HCT116 (cell line): ENCODE data around the gene PASD1. TPM values are rescaled to one million over a fixed set of nuclear protein-coding genes. Genes with fewer than 3 reads are reported as not detected.

Experiments used
- ATAC-seq: fragments of 200-7000 bp; cut with Tn5 transposase; 2 replicates; pipeline ENCODE4 v1.9.1; 2020; ENCODE audit warnings: mild to moderate bottlenecking, moderate library complexity
- BruUV-seq: library from RNA; stranded (reverse); fragments of 400-500 nt; replicated peaks from 2 replicates; lab custom pipeline; 2021; lab: Mats Ljungman, UMichigan
- CTCF ChIA-PET: fragments of 300-600 bp; sonication (Branson Sonifier 250); formaldehyde crosslinking; loops from one replicate; lab custom pipeline; 2021; ENCODE audit warnings: antibody characterized with exemption; lab: Charles Lee
- POLR2A ChIA-PET: fragments of 300-600, 350-600 bp; sonication (Branson Sonifier 250); formaldehyde crosslinking; loops from one replicate; lab custom pipeline; 2021; ENCODE audit warnings: antibody characterized with exemption; lab: Charles Lee
- RAD21 ChIA-PET, 2 experiments: fragments of 300-600 bp; sonication (Branson Sonifier 250); formaldehyde crosslinking; loops; one replicate each; lab custom pipeline; 2023; ENCODE audit warnings: low total read pairs in 2 of 2; ENCODE audit not compliant: uncharacterized antibody in 2 of 2, unreplicated experiment in 2 of 2, low non-redundant PET in 1 of 2; lab: Charles Lee
- DNase-seq: peaks from one replicate; pipeline ENCODE4 v3.0.0-alpha.2; 2010; ENCODE audit warnings: low read depth, low spot score
- H2AFZ ChIP-seq: fragments of 200-600 bp; shearing (Covaris generic), sonication (generic); 2 replicates; pipeline ENCODE4 v1.6.1; 2017; ENCODE audit warnings: low read depth, mixed run types, mixed read lengths, antibody characterized with exemption, low read length; ENCODE audit not compliant: poor library complexity, severe bottlenecking
- H3K27ac ChIP-seq: 2 replicates; pipeline ENCODE4 v1.5.1; 2012; ENCODE audit warnings: low read depth, low read length
- H3K27me3 ChIP-seq: fragments of 200-600 bp; sonication (generic); 2 replicates; pipeline ENCODE4 v1.6.1; 2016; ENCODE audit warnings: mixed run types, low read length, mixed read lengths; ENCODE audit not compliant: insufficient read depth
- H3K36me3 ChIP-seq, 2 experiments: fragments of 200-500 bp in 1 of 2; fragments of 200-600 bp in 1 of 2; sonication (Bioruptor generic) in 1 of 2; sonication (generic) in 1 of 2; 2 replicates each; pipeline versions ENCODE4 v1.5.1 to v1.6.1; 2014 to 2016; ENCODE audit warnings: low read length in 2 of 2, inconsistent platforms in 1 of 2, mixed read lengths in 1 of 2, mixed run types in 1 of 2; ENCODE audit not compliant: insufficient read depth in 2 of 2, control insufficient read depth in 1 of 2
- H3K4me1 ChIP-seq, 2 experiments: fragments of 200-600 bp in 1 of 2; sonication (generic) in 1 of 2; 2 replicates each; pipeline versions ENCODE4 v1.5.1 to v1.6.1; 2012 to 2017; ENCODE audit warnings: low read length in 2 of 2, inconsistent platforms in 1 of 2, mild to moderate bottlenecking in 1 of 2, mixed read lengths in 1 of 2, mixed run types in 1 of 2, moderate library complexity in 1 of 2; ENCODE audit not compliant: insufficient read depth in 2 of 2, control insufficient read depth in 1 of 2
- H3K4me2 ChIP-seq: fragments of 200-600 bp; sonication (generic); 2 replicates; pipeline ENCODE4 v1.6.1; 2017; ENCODE audit warnings: mixed run types, low read length, mixed read lengths
- H3K4me3 ChIP-seq, 2 experiments: fragments of 200-600 bp in 1 of 2; sonication (generic) in 1 of 2; replicated peaks in 1 of 2; 2 replicates each; pipeline ENCODE4 v1.5.1; 2011 to 2016; ENCODE audit warnings: low read length in 2 of 2, control low read depth in 1 of 2, low read depth in 1 of 2, mild to moderate bottlenecking in 1 of 2, mixed read lengths in 1 of 2, mixed run types in 1 of 2
- H3K79me2 ChIP-seq: fragments of 200-600 bp; sonication (generic); 2 replicates; pipeline ENCODE4 v1.6.1; 2017; ENCODE audit warnings: mild to moderate bottlenecking, mixed run types, low read length, moderate library complexity, mixed read lengths; ENCODE audit not compliant: insufficient read depth
- H3K9ac ChIP-seq: fragments of 200-600 bp; sonication (generic); 2 replicates; pipeline ENCODE4 v1.6.1; 2016; ENCODE audit warnings: low read length, mixed read lengths
- H3K9me2 ChIP-seq: fragments of 200-600 bp; sonication (generic), shearing (Covaris generic); 2 replicates; pipeline ENCODE4 v1.6.1; 2017; ENCODE audit warnings: mixed run types, mild to moderate bottlenecking, moderate library complexity; ENCODE audit not compliant: insufficient read depth
- H3K9me3 ChIP-seq, 2 experiments: fragments of 200-500 bp in 1 of 2; fragments of 200-600 bp in 1 of 2; sonication (Bioruptor generic) in 1 of 2; sonication (generic) in 1 of 2; 2 replicates each; pipeline ENCODE4 v1.6.1; 2014 to 2017; ENCODE audit warnings: low read length in 2 of 2, mixed read lengths in 2 of 2, inconsistent platforms in 1 of 2, low read depth in 1 of 2, mild to moderate bottlenecking in 1 of 2, mixed run types in 1 of 2, moderate library complexity in 1 of 2; ENCODE audit not compliant: control insufficient read depth in 1 of 2, insufficient read depth in 1 of 2
- H4K20me1 ChIP-seq: fragments of 200-600 bp; sonication (generic), shearing (Covaris generic); 2 replicates; pipeline ENCODE4 v1.6.1; 2017; ENCODE audit warnings: mixed run types, mild to moderate bottlenecking, moderate library complexity; ENCODE audit not compliant: insufficient read depth
- ATF3 ChIP-seq: IDR thresholded peaks from 2 replicates; pipeline ENCODE4 v1.6.1; 2012
- CTCF ChIP-seq, 3 experiments: fragments of 200-600 bp in 1 of 3; sonication (generic) in 1 of 3; IDR thresholded peaks in 2 of 3; conservative IDR thresholded peaks in 1 of 3; 2 replicates each; pipeline ENCODE4 v1.5.1; 2012 to 2017; ENCODE audit warnings: low read depth in 2 of 3, low read length in 2 of 3, antibody characterized with exemption in 1 of 3, borderline replicate concordance in 1 of 3, control low read depth in 1 of 3, mild to moderate bottlenecking in 1 of 3, mixed read lengths in 1 of 3, mixed run types in 1 of 3, moderate library complexity in 1 of 3; ENCODE audit not compliant: insufficient read depth in 1 of 3
- EGR1 ChIP-seq: IDR thresholded peaks from 2 replicates; pipeline ENCODE4 v1.6.1; 2012; ENCODE audit warnings: low read depth
- ELF1 ChIP-seq: IDR thresholded peaks from 2 replicates; pipeline ENCODE4 v1.6.1; 2012; ENCODE audit warnings: low read depth, borderline replicate concordance
- EZH2phosphoT487 ChIP-seq: fragments of 200-600 bp; IDR thresholded peaks from 2 replicates; pipeline ENCODE4 v1.6.1; 2018; ENCODE audit warnings: antibody characterized with exemption, borderline replicate concordance
- FOSL1 ChIP-seq: IDR thresholded peaks from 2 replicates; pipeline ENCODE4 v1.6.1; 2012; ENCODE audit warnings: low read depth
- JUND ChIP-seq: IDR thresholded peaks from 2 replicates; pipeline ENCODE4 v1.6.1; 2012
- MAX ChIP-seq: IDR thresholded peaks from 2 replicates; pipeline ENCODE4 v1.6.1; 2012
- RAD21 ChIP-seq: IDR thresholded peaks from 2 replicates; pipeline ENCODE4 v1.6.1; 2012; ENCODE audit warnings: low read depth, mild to moderate bottlenecking
- YY1 ChIP-seq: IDR thresholded peaks from 2 replicates; pipeline ENCODE4 v1.6.1; 2011; ENCODE audit warnings: low read length, low read depth, moderate library complexity, mild to moderate bottlenecking; ENCODE audit not compliant: insufficient replicate concordance; ENCODE audit errors: extremely low read depth
- ZNF274 ChIP-seq: fragments of 200-500 bp; sonication (Bioruptor generic); IDR thresholded peaks from 2 replicates; pipeline ENCODE4 v1.6.1; 2014; ENCODE audit warnings: mild to moderate bottlenecking, low read depth, low read length, inconsistent platforms
- intact Hi-C: fragments of 100-400 bp; cut with micrococcal nuclease; formaldehyde crosslinking; loops from 2 replicates; pipeline ENCODE4 v1.10.0; 2022
- total RNA-seq: library from RNA; stranded (reverse); gene quantifications from one replicate; pipeline ENCODE4 v1.2.1, GENCODE V29; 2021; ENCODE audit not compliant: unreplicated experiment

PASD1 gene
- total RNA-seq, 1 experiment from 2014 or later, result not detected

GRCh38 chrX:151725338-151725614, 161.8 kb downstream of the PASD1 start:
- POLR2A ChIA-PET, result no interaction called here
- intact Hi-C loops, result no loop called here
- Histone ChIP-seq H3K79me2 (no peaks in the 10 kb centered on the region), H3K27ac (no peak overlapping the region), H3K9ac (no peak overlapping the region), H4K20me1 (no peaks in the 10 kb centered on the region), H3K9me3 (no peaks in the 10 kb centered on the region), H3K27me3 (no peaks in the 10 kb centered on the region), H3K4me3 (no peak overlapping the region), H3K9me2 (no peaks in the 10 kb centered on the region), H3K4me1 (no peaks in the 10 kb centered on the region), H2AFZ (no peak overlapping the region), H3K4me2 (no peak overlapping the region), H3K36me3 (no peaks in the 10 kb centered on the region)
- CTCF ChIA-PET, result no interaction called here
- RAD21 ChIA-PET, result no interaction called here
- no peak for DNase-seq
- TF ChIP-seq EGR1 (no peak), ATF3 (no peak), CTCF (IDR thresholded peaks at IDR 0.05 in 2 of 3, conservative IDR thresholded peaks at IDR 0.05 in 1 of 3; ENCODE audit: borderline replicate concordance in 1 of 3, insufficient read depth in 1 of 3, low read depth in 2 of 3, low read length in 2 of 3) (no peak), ELF1 (no peak), JUND (no peak), ZNF274 (no peak), MAX (no peak), EZH2phosphoT487 (no peak), FOSL1 (no peak), YY1 (no peak), RAD21 (no peak)
- ATAC-seq, result no peak
- no TSS peak for BruUV-seq

Other genes with a start within 250 kb of the PASD1 start
- 45.1 TPM for gene VMA21, start 166.5 kb upstream of the PASD1 start, total RNA-seq
- not detected for gene PRRG3, start 131.8 kb downstream of the PASD1 start, total RNA-seq
- gene FATE1, start 152.4 kb downstream of the PASD1 start, total RNA-seq, result not detected
- not detected for gene CNGA2, start 171.1 kb downstream of the PASD1 start, total RNA-seq